ENCODE measurements around the gene TMEM203.

Gene TMEM203

DNA sequence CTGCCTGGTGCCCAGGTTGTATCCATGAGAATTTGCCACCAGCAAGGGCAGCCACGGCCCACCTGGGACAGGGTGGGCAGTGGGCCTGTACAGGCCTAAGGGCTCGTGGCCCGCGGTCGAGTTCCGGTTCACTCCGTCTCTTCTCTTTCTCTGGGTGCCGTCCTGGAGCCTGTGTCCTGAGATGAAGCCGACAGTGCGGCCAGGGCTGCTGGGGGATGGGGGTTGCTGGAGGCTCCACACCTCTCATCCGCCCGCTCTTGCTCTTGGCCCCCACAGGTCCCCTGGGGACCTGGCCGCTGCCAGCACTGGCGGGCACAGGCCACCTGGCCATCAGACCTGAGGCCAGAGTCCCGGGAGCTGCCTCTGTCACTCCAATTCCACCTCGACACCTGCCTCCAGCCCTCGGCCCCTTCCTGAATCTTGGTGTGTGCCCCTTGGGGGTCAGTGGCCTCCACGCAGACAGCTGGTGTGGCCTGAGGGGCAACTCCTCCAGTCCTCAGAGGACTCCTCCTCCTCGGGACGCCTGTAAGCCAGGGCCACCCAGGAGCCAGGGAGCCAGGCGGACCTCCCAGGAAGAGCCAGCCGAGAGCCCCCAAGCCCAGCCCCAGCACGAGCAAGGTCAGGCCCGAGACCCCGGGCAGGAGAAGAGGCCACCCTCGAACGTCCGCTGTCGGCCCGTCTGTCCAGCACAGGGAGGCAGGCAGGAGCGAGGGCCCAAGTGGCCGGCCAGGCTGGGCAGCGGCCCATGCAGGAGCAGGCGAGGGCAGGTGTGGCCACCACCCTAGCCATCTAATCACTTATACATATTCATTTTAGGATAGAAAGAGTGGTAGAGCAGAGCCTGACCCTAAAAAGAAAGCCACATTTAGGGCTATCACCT is 40.8 kb downstream of the TMEM203 start:
- no peak for DNase-seq (ENCODE audit: low read depth)

GRCh38 chr9:137163805-137164204 is 41.6 kb downstream of the TMEM203 start:
- DNase-seq (ENCODE audit: low read depth): no peak

GRCh38 chr9:137163365-137163715 is 42.1 kb downstream of the TMEM203 start:
- DNase-seq (ENCODE audit: low read depth): no peak

DNA sequence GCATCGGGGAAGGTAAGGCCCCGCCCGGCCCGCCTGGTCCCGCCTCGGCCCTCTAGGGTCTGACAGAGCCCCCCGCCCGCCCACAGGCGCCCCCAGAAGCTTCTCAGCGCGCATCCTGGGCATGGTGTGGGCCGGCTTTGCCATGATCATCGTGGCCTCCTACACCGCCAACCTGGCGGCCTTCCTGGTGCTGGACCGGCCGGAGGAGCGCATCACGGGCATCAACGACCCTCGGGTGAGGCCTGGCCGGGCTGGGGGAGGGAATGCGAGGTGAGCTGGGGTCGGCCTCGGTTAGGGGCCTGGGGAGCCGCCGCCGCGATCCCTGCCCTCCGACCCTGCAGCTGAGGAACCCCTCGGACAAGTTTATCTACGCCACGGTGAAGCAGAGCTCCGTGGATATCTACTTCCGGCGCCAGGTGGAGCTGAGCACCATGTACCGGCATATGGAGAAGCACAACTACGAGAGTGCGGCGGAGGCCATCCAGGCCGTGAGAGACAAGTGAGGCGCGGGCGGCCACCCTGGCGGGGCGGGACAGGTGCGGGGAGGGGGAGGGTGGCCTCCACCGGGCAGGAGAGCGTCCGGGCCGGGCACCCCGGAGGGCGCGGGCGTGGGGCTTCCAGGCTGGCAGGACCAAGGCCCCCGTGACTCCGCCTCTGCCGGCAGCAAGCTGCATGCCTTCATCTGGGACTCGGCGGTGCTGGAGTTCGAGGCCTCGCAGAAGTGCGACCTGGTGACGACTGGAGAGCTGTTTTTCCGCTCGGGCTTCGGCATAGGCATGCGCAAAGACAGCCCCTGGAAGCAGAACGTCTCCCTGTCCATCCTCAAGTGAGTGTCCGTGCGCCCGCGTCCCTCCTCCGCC is 42.7 kb downstream of the TMEM203 start:
- DNase-seq (ENCODE audit: low read depth): no peak

GRCh38 chr9:137161558-137162486 is 43.6 kb downstream of the TMEM203 start:
- DNase-seq (ENCODE audit: low read depth): no peak

- DNase-seq (ENCODE audit: low read depth): no peak
These were observed 44.5 kb downstream of the TMEM203 start for GRCh38 chr9:137160716-137161557.

DNA sequence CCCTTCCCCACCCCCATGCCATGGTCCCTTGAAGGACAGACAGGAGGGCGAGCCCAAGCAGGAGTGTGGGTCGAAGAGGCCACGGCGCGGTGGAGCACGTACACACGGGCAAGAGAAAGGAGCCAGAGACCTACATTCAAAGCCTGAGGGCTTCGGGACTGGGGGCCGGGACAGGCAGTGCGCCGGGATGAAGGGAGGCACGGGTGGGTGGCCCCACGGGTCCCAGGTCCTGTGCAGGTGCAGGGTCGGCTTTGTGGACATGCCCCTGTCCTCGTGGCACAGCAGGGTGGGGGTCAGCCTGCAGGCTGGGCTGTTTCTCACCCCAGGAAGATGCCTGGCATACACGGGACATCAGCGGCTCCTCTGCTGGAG is 45.4 kb downstream of the TMEM203 start:
- no peak for DNase-seq (ENCODE audit: low read depth)

DNA sequence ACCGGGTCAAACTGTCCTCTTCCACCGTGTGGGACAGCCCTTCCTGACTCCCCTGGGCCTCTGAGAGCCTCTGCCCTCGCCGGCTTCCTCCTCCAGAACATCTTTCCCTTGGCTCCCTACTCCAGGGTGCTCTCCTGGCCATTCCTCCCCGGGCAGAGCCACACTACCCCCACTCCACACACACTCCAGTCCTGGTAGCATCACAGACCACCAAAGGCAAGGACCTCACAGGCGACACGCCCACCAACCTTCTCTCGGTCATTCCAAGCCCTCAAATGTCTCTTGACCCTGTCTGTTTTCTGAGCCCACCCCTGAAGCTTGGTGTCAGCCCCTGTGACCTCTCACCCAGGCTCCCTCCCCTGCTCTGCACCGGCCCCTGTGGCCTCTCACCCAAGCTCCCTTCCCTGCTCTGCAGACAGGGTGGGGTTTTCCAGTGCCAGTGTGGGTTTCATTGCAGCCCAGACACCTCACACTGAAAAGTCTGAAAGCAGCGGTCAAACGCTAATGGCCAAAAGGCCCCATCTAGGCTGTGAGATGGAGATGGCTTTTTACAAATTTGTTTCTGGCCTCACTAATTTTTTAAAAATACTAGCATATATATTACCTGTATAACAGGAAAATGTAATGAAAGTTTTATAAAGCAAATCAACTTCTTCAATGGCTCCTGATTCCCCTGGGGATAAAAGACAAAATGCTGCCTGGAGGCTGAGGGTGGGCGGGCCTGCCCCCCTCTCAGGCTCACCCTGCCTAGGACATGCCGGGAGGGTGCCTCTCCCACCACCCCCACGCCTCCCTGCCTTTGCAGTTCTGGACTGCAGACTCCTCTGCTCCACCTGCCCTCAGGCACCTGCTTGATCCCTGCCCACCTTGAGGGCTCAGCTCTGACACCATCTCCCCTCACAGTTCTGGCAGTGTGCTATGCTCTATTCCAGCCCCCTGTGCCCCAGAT is 46.1 kb downstream of the TMEM203 start:
- DNase-seq (ENCODE audit: low read depth): no peak

DNA sequence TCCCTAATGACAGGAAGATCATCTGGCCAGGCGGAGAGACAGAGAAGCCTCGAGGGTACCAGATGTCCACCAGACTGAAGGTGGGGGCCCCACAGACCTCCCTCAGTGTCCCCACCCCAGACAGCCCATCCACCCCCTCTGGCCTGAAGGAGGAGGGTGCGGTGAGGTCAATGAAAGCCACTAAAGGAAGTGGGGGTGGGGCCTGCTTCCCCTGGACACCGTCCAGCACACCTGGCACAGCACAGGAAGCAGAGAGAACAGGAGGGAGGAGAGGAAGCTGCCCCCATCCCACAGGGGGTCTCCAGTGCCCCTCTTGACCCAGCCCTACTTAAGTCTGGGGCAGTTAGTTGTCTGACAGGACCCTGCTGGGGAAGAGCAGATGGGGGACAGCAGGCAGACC is 46.8 kb downstream of the TMEM203 start:
- DNase-seq (ENCODE audit: low read depth): no peak

DNA sequence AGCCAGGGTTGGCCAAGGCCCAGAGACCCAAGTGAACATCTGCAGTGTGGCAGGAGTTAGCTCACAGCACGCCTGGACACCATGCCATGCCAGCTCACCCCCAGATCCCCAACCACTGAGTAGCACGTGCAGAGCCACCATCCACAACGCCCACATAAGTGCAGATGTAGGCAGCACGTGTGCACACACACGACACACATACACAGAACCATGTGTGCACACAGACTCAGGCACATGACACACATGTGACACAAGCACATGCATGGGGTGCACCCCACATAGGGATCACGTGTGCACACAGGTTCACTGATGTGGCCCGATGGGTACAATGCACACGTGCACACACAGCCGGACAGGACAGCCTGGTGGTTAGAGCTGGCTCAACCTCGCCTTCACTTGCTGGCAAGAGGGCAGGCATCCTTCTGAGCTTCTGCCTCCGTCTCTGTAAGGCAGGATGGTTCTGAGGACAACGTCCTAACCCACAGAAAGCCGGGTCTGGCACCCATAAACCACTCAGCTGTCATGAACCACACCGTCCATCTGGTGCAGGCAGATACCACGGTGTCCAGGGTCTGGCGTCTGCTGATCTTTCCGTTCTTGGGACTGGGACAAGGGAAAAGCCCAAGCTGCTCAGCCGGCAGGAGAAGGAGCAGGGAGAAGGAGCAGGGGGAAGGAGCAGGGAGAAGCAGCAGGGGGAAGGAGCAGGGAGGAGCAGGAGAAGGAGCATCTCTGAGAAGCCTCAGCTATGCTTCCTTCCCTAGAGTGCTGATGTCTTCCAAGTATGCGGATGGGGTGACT is 47.6 kb downstream of the TMEM203 start:
- no peak for DNase-seq (ENCODE audit: low read depth)

GRCh38 chr9:137156567-137157375 is 48.7 kb downstream of the TMEM203 start:
- DNase-seq (ENCODE audit: low read depth): peak; percentile 52

Data from activated T-helper 9 cell treated with anti-CD3 and anti-CD28 coated beads, Interleukin-2, amount 50 U/mL, for 16 hours (primary cell).